HG02943 (cell line): Measurements from ENCODE around the gene TEX13B.

Experiments used
- ATAC-seq: cut with Tn5 transposase; IDR thresholded peaks from one replicate; pipeline ENCODE4 v1.9.1; 2021; ENCODE audit warnings: mild to moderate bottlenecking, low read depth, moderate library complexity; ENCODE audit not compliant: unreplicated experiment

TEX13B gene

DNA sequence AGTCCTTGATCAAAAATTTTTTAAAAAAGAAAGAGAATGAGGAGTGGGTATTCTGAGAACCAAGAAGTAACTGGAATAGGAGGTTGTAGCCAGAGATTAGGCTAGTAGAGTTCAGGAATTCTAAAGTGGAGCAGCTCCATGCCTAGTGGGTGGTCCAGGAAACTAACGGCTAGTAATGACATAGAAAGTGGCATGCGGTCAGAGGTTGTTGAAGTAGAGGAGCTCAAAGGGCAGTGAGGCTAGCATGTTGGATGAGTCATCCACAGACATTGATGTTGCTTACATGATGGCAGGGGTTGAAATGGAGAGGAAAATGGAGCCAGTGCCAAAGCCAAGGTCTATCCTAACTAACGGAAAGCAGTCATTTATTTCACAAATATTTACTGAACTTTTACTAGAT, 42.1 kb downstream of the TEX13B start:
- no peak for ATAC-seq

- ATAC-seq: no peak
Measured at GRCh38 chrX:107936434-107936730, 45.8 kb downstream of the TEX13B start.

GRCh38 chrX:107935664-107936433, 46.3 kb downstream of the TEX13B start:
- ATAC-seq: no peak

DNA sequence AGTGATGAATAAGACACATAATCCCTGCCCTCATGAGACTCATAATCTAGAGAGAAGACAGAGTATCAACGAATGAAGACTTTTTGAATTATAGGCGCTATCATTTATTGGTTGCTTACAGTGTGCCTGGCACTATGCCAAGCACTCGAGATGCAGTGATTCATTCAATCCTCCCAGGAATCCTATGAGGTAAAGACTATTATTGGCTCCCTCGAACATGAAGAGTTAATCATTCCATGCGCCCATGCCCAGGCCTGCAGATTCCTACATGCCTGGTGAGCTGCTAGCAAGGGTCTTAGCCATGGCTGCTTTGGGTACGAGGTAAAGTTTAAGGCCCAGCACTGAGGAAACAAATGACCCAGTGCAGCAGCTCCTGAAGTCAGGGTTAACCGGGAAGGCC, 47.0 kb downstream of the TEX13B start:
- ATAC-seq: no peak

DNA sequence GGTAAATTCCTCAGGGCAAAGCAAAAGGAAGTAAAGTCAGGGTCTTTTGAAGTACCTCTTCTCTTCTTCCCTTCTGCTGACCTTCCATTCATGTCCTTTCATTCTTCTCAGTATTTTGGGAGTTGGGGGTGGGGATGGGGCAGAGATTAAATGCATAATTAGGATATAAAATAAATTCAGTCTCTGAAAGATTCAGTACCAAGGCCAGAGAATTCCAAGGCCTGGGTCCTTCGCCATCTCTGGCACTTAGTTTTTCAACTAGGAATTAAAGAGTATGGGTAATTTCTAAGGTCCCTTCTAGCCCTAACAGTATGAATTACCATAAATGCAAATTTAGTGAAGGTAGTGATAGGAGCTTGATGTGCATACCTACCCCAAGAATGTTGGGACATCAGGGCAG, 47.9 kb downstream of the TEX13B start:
- ATAC-seq: no peak
